OCI-LY7 (cell line): Measurements from ENCODE around the gene RUNDC3A. TPM values are rescaled to one million over a fixed set of nuclear protein-coding genes. Genes with fewer than 3 reads are reported as not detected.

Experiments used
- Bru-seq: library from RNA; stranded (reverse); fragments of 400-500 nt; gene quantifications from one replicate; lab custom pipeline; 2021; lab: Mats Ljungman, UMichigan
- BruChase-seq, 2 experiments: library from RNA; stranded (reverse); fragments of 400-500 nt; gene quantifications; one replicate each; lab custom pipeline; 2021; lab: Mats Ljungman, UMichigan
- BruUV-seq: library from RNA; stranded (reverse); fragments of 400-500 nt; replicated peaks from 2 replicates; lab custom pipeline; 2021; lab: Mats Ljungman, UMichigan
- CTCF ChIA-PET: fragments of 300-600 bp; sonication (Branson Sonifier 250); formaldehyde crosslinking; loops from one replicate; lab custom pipeline; 2022; ENCODE audit warnings: antibody characterized with exemption; ENCODE audit not compliant: unreplicated experiment; lab: Charles Lee
- POLR2A ChIA-PET: fragments of 300-600 bp; sonication (Branson Sonifier 250); formaldehyde crosslinking; loops from one replicate; lab custom pipeline; 2022; ENCODE audit warnings: antibody characterized with exemption; lab: Charles Lee
- DNase-seq: peaks from one replicate; pipeline ENCODE4 v3.0.0-alpha.2; 2015; ENCODE audit warnings: low spot score
- H2AFZ ChIP-seq: fragments of 200-600 bp; sonication (generic), shearing (Covaris generic); 2 replicates; pipeline ENCODE4 v1.6.1; 2014; ENCODE audit warnings: mild to moderate bottlenecking, antibody characterized with exemption, low read length, moderate library complexity
- H3K27ac ChIP-seq: fragments of 200-600 bp; sonication (generic); 2 replicates; pipeline ENCODE4 v1.5.1; 2014; ENCODE audit warnings: mixed run types, low read depth, mild to moderate bottlenecking, moderate library complexity, low read length, inconsistent platforms; ENCODE audit not compliant: poor library complexity, severe bottlenecking
- H3K36me3 ChIP-seq: fragments of 200-600 bp; sonication (generic); 2 replicates; pipeline ENCODE4 v1.6.1; 2014; ENCODE audit warnings: mild to moderate bottlenecking, antibody characterized with exemption, low read length, moderate library complexity, mixed read lengths; ENCODE audit not compliant: insufficient read depth
- H3K4me1 ChIP-seq: fragments of 200-600 bp; sonication (generic); 2 replicates; pipeline ENCODE4 v1.5.1; 2014; ENCODE audit warnings: mild to moderate bottlenecking, low read length; ENCODE audit not compliant: insufficient read depth, poor library complexity, severe bottlenecking
- H3K4me2 ChIP-seq: fragments of 200-600 bp; sonication (generic); 2 replicates; pipeline ENCODE4 v1.6.1; 2014; ENCODE audit warnings: mild to moderate bottlenecking, low read length
- H3K4me3 ChIP-seq: fragments of 200-600 bp; sonication (generic); 2 replicates; pipeline ENCODE4 v1.5.1; 2014; ENCODE audit warnings: mild to moderate bottlenecking, low read depth, low read length; ENCODE audit not compliant: poor library complexity, severe bottlenecking
- H3K79me2 ChIP-seq: fragments of 200-600 bp; sonication (generic); 2 replicates; pipeline ENCODE4 v1.6.1; 2016; ENCODE audit warnings: low read depth, mild to moderate bottlenecking, low read length, moderate library complexity, mixed read lengths; ENCODE audit not compliant: insufficient read depth
- H3K9me2 ChIP-seq: fragments of 200-600 bp; sonication (generic); 2 replicates; pipeline ENCODE4 v1.6.1; 2016; ENCODE audit warnings: mild to moderate bottlenecking, low read length, mixed read lengths; ENCODE audit not compliant: insufficient read depth
- H3K9me3 ChIP-seq: fragments of 200-600 bp; sonication (generic); 2 replicates; pipeline ENCODE4 v1.6.1; 2014; ENCODE audit warnings: mild to moderate bottlenecking, mixed run types, low read length, mixed read lengths
- H4K20me1 ChIP-seq: fragments of 200-600 bp; sonication (generic); 2 replicates; pipeline ENCODE4 v1.6.1; 2014; ENCODE audit warnings: mild to moderate bottlenecking, antibody characterized with exemption, low read length, moderate library complexity, mixed read lengths; ENCODE audit not compliant: insufficient read depth
- EZH2phosphoT487 ChIP-seq: fragments of 200-600 bp; sonication (generic); IDR thresholded peaks from 2 replicates; pipeline ENCODE4 v1.6.1; 2018; ENCODE audit warnings: low read depth, borderline replicate concordance, mild to moderate bottlenecking, mixed run types, antibody characterized with exemption, low read length, moderate library complexity, mixed read lengths
- intact Hi-C: fragments of 100-400 bp; cut with micrococcal nuclease; formaldehyde crosslinking; loops from one replicate; pipeline ENCODE4 v1.10.0; 2022; ENCODE audit not compliant: unreplicated experiment
- long read RNA-seq: library from polyadenylated mRNA; stranded (forward); transcript quantifications from one replicate; pipeline ENCODE4 v2.0.0, GENCODE V29; 2022
- total RNA-seq, 2 experiments: library from RNA; depleted of rRNA in 1 of 2; stranded (reverse); fragments of >200 nt in 1 of 2; shearing (Covaris generic) in 1 of 2; gene quantifications; 2 replicates each; pipeline ENCODE4 v1.2.3, GENCODE V29; 2014 to 2022
- TF ChIP-seq, protein P1 (sequence below): fragments of 200-600 bp; sonication (generic); conservative IDR thresholded peaks from 2 replicates; pipeline ENCODE4 v1.5.1; 2014; ENCODE audit warnings: mild to moderate bottlenecking, antibody characterized with exemption, low read length, moderate library complexity, mixed read lengths

Gene RUNDC3A
- total RNA-seq (2014; rRNA removed; shearing (Covaris generic)) (0.09 TPM in 1 of 2 replicates, not detected in the other), total RNA-seq (2022) (0.24 TPM in 1 of 2 replicates, not detected in the other), Bru-seq, nascent RNA (percentile 15 among the genes with signal in this experiment), BruChase-seq, experiment 1, labeled RNA remaining after a 6-hour chase (not detected), BruChase-seq, experiment 2, labeled RNA remaining after a 2-hour chase (percentile 9 among the genes with signal in this experiment)
- long read RNA-seq, partial matches to known transcripts = 0 of 1 reads
- long read RNA-seq, other reads (novel, unspliced or antisense) = 1 of 1 reads

DNA sequence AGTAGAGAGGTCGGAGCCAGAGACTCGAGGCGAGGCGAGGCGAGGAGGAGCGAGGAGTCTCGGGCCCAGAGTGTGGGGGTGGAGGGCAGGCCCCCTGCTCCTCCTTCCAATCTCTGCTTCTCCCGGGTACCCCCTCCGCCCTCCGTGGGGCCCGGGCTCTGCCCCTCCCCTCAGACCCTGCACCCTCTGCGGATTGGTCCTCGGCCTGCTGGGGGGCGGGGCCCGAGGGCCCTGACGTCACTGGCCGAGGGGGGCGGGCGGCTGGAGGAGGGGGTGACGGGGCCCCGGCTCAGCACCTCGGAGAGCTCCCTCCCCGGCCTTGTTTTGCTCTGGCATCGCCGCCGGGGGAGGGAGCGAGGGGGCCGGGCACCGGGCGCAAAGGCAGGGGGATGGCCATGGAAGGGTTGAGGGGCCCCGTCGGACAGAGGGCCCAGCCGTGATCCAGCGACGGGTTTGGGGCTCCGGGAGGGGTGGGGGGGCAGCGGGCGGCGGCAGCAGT, at the start of gene RUNDC3A:
RUNDC3A (plus strand) TSS at position 282 of the 499 bp plus-strand sequence. CDS start 232 bp downstream, outside the sequence.
- Histone ChIP-seq H3K27ac (no peak within 1 kb of the TSS), H3K4me1 (peaks cover 19% of the 10 kb centered on the region), H3K79me2 (no peaks in the 10 kb centered on the region), H2AFZ (no peak within 1 kb of the TSS), H3K36me3 (no peaks in the 10 kb centered on the region), H3K4me2 (peak within 1 kb of the TSS; percentile 72), H3K4me3 (peak within 1 kb of the TSS; percentile 58), H3K9me3 (no peaks in the 10 kb centered on the region), H4K20me1 (no peaks in the 10 kb centered on the region), H3K9me2 (no peaks in the 10 kb centered on the region)
- intact Hi-C loops = no loop called here
- DNase-seq = peak; percentile 81
- POLR2A ChIA-PET = interaction anchor here (0.6 kb wide), 1 partner anchor 63 kb away, joined by 3 read pairs; no protein-coding TSS in a partner anchor
- CTCF ChIA-PET = no interaction called here
- no peak for TF ChIP-seq EZH2phosphoT487
- TF ChIP-seq, protein P1, sequence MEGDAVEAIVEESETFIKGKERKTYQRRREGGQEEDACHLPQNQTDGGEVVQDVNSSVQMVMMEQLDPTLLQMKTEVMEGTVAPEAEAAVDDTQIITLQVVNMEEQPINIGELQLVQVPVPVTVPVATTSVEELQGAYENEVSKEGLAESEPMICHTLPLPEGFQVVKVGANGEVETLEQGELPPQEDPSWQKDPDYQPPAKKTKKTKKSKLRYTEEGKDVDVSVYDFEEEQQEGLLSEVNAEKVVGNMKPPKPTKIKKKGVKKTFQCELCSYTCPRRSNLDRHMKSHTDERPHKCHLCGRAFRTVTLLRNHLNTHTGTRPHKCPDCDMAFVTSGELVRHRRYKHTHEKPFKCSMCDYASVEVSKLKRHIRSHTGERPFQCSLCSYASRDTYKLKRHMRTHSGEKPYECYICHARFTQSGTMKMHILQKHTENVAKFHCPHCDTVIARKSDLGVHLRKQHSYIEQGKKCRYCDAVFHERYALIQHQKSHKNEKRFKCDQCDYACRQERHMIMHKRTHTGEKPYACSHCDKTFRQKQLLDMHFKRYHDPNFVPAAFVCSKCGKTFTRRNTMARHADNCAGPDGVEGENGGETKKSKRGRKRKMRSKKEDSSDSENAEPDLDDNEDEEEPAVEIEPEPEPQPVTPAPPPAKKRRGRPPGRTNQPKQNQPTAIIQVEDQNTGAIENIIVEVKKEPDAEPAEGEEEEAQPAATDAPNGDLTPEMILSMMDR = no peak
- no TSS peak for BruUV-seq

DNA sequence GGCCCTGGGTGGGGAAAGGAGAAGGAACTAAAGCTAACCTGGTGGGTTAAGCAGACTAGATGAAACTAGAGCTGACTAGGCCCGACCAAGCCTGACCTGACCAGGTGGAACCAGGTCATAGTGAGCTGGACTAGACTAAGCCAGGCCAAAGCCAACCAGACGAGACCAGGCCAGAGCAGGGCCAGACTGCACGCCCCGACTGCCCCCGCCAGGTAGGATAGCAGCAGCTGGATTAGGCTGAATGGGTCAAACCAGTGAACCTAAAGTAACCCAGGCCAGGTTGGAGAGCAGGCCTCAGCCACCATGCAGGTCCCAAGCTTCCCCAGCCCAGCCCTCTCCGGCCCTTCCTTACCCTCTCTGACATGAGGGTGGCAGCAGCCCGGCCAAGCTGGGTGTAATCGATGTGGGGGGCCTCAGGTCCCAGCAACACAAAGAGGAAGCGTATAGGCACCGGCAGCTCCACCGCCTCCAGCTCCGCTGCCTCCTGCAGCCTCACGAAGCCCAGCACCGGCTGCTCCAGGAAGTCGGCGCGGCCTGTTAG, 49.5 kb upstream of the RUNDC3A start:
- no TSS peak for BruUV-seq
- Histone ChIP-seq H3K4me2 (no peak overlapping the region), H3K27ac (no peak overlapping the region), H3K36me3 (no peaks in the 10 kb centered on the region), H3K9me3 (no peaks in the 10 kb centered on the region), H3K4me1 (no peaks in the 10 kb centered on the region), H3K4me3 (no peak overlapping the region), H3K79me2 (no peaks in the 10 kb centered on the region), H4K20me1 (no peaks in the 10 kb centered on the region), H2AFZ (no peak overlapping the region), H3K9me2 (no peaks in the 10 kb centered on the region)
- no peak for DNase-seq
- intact Hi-C loops = no loop called here
- CTCF ChIA-PET = interaction anchor here (0.5 kb wide), 1 partner anchor 55 kb away, joined by 3 read pairs; no protein-coding TSS in a partner anchor
- POLR2A ChIA-PET = no interaction called here
- TF ChIP-seq, protein P1 = no peak
- no peak for TF ChIP-seq EZH2phosphoT487
